OCI-LY7 (cell line): ENCODE results near the gene EFCAB7.

Source experiments
- CTCF ChIP-seq: fragments of 200-600 bp; sonication (generic); conservative IDR thresholded peaks from 2 replicates; pipeline ENCODE4 v1.5.1; 2014; ENCODE audit warnings: mild to moderate bottlenecking, antibody characterized with exemption, low read length, moderate library complexity, mixed read lengths
- EZH2phosphoT487 ChIP-seq: fragments of 200-600 bp; sonication (generic); IDR thresholded peaks from 2 replicates; pipeline ENCODE4 v1.6.1; 2018; ENCODE audit warnings: low read depth, borderline replicate concordance, mild to moderate bottlenecking, mixed run types, antibody characterized with exemption, low read length, moderate library complexity, mixed read lengths

GRCh38 chr1:63548877-63549276 is 25.6 kb downstream of the EFCAB7 start:
- TF ChIP-seq CTCF, result no peak
- no peak for TF ChIP-seq EZH2phosphoT487
